DOHH2 (cell line): ENCODE results near the gene LRRTM2.

Experiments used
- EZH2phosphoT487 ChIP-seq: fragments of 200-600 bp; sonication (generic); IDR thresholded peaks from 2 replicates; pipeline ENCODE4 v1.6.1; 2017; ENCODE audit warnings: borderline replicate concordance, mild to moderate bottlenecking, antibody characterized with exemption, low read length, moderate library complexity, mixed read lengths
- TF ChIP-seq, protein P1 (sequence below): fragments of 200-600 bp; sonication (generic); IDR thresholded peaks from one replicate; pipeline ENCODE4 v1.5.1; 2014; ENCODE audit warnings: antibody characterized with exemption, mild to moderate bottlenecking, low read depth, low read length; ENCODE audit not compliant: poor library complexity, severe bottlenecking

DNA sequence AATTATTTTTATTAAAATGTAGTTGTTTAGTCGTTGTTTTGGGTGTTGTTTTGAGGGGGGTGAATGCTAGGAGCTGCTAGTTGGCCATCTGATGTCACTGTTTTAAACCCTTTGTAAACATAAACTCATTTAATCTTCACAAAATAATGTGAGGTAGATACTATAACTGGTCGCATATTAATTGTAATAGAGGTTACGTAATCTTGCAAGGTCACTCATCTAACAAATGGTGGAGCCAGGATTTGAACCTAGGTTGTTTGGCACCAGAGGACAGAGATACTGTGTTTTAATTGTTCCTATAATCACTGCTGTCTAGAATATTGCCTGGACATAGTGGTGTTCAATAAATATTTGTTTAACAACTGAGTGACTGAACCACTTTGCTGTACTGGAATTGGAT is 54.4 kb downstream of the LRRTM2 start:
- TF ChIP-seq, protein P1, sequence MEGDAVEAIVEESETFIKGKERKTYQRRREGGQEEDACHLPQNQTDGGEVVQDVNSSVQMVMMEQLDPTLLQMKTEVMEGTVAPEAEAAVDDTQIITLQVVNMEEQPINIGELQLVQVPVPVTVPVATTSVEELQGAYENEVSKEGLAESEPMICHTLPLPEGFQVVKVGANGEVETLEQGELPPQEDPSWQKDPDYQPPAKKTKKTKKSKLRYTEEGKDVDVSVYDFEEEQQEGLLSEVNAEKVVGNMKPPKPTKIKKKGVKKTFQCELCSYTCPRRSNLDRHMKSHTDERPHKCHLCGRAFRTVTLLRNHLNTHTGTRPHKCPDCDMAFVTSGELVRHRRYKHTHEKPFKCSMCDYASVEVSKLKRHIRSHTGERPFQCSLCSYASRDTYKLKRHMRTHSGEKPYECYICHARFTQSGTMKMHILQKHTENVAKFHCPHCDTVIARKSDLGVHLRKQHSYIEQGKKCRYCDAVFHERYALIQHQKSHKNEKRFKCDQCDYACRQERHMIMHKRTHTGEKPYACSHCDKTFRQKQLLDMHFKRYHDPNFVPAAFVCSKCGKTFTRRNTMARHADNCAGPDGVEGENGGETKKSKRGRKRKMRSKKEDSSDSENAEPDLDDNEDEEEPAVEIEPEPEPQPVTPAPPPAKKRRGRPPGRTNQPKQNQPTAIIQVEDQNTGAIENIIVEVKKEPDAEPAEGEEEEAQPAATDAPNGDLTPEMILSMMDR = no peak
- TF ChIP-seq EZH2phosphoT487 = no peak
